Neural crest cell (in vitro differentiated cells): Measurements from ENCODE around the gene LORICRIN. TPM values are rescaled to one million over a fixed set of nuclear protein-coding genes. Genes with fewer than 3 reads are reported as not detected.

ENCODE experiments used
- DNase-seq: peaks from one replicate; pipeline ENCODE4 v3.0.0; 2021; ENCODE audit warnings: low read depth, mixed read lengths, low spot score
- H3K27ac Mint-ChIP-seq: one replicate; pipeline ENCODE4 v1.8.0; 2021; ENCODE audit warnings: mild to moderate bottlenecking, mixed read lengths; ENCODE audit not compliant: unreplicated experiment
- H3K27me3 Mint-ChIP-seq: 2 replicates; pipeline ENCODE4 v1.8.0; 2021; ENCODE audit warnings: low read depth, mild to moderate bottlenecking, mixed read lengths
- H3K36me3 Mint-ChIP-seq: 2 replicates; pipeline ENCODE4 v1.8.0; 2021; ENCODE audit warnings: low read depth, mild to moderate bottlenecking, mixed read lengths
- H3K4me1 Mint-ChIP-seq: 2 replicates; pipeline ENCODE4 v1.8.0; 2021; ENCODE audit warnings: mixed read lengths
- H3K4me3 Mint-ChIP-seq: one replicate; pipeline ENCODE4 v1.8.0; 2021; ENCODE audit warnings: mild to moderate bottlenecking, mixed read lengths
- H3K9me3 Mint-ChIP-seq: 2 replicates; pipeline ENCODE4 v1.8.0; 2021; ENCODE audit warnings: mixed read lengths
- CTCF ChIP-seq: fragments of 200-600 bp; sonication (generic); conservative IDR thresholded peaks from 2 replicates; pipeline ENCODE4 v1.5.0; 2021; ENCODE audit warnings: antibody characterized with exemption, mild to moderate bottlenecking
- total RNA-seq: library from RNA; stranded (reverse); gene quantifications from 2 replicates; pipeline ENCODE4 v1.2.1, GENCODE V29; 2021

Gene LORICRIN
- total RNA-seq, 1 donor from 2014 or later: not detected

- Mint-ChIP-seq H3K4me3 (peak overlapping the region; percentile 79), H3K36me3 (no peaks in the 10 kb centered on the region), H3K9me3 (no peaks in the 10 kb centered on the region), H3K27ac (no peak overlapping the region), H3K27me3 (peaks cover 91% of the 10 kb centered on the region), H3K4me1 (peaks cover 11% of the 10 kb centered on the region)
- TF ChIP-seq CTCF: no peak
- no peak for DNase-seq
Measured at GRCh38 chr1:153262462-153263157, 3.1 kb downstream of the LORICRIN start.

- Mint-ChIP-seq H3K27me3 (peaks cover 90% of the 10 kb centered on the region), H3K4me1 (peaks cover 9% of the 10 kb centered on the region), H3K4me3 (no peak overlapping the region), H3K27ac (no peak overlapping the region), H3K9me3 (no peaks in the 10 kb centered on the region), H3K36me3 (no peaks in the 10 kb centered on the region)
- peak; percentile 49 for TF ChIP-seq CTCF
- DNase-seq: no peak
Measured at GRCh38 chr1:153265457-153265856, 6.0 kb downstream of the LORICRIN start.

- Mint-ChIP-seq H3K27ac (no peak overlapping the region), H3K36me3 (no peaks in the 10 kb centered on the region), H3K4me1 (no peaks in the 10 kb centered on the region), H3K4me3 (no peak overlapping the region), H3K27me3 (peaks cover 44% of the 10 kb centered on the region), H3K9me3 (no peaks in the 10 kb centered on the region)
- no peak for TF ChIP-seq CTCF
- no peak for DNase-seq
Measured at GRCh38 chr1:153271711-153272110, 12.2 kb downstream of the LORICRIN start.

- no peak for DNase-seq
- Mint-ChIP-seq H3K36me3 (no peaks in the 10 kb centered on the region), H3K4me3 (no peak overlapping the region), H3K9me3 (no peaks in the 10 kb centered on the region), H3K27me3 (peaks cover 42% of the 10 kb centered on the region), H3K27ac (no peak overlapping the region), H3K4me1 (no peaks in the 10 kb centered on the region)
- TF ChIP-seq CTCF: no peak
Measured at GRCh38 chr1:153272186-153272585, 12.7 kb downstream of the LORICRIN start.

- Mint-ChIP-seq H3K9me3 (no peaks in the 10 kb centered on the region), H3K27me3 (peaks cover 46% of the 10 kb centered on the region), H3K27ac (no peak overlapping the region), H3K4me1 (no peaks in the 10 kb centered on the region), H3K4me3 (no peak overlapping the region), H3K36me3 (no peaks in the 10 kb centered on the region)
- TF ChIP-seq CTCF: peak; percentile 65
- no peak for DNase-seq
Measured at GRCh38 chr1:153277852-153278251, 18.4 kb downstream of the LORICRIN start.
